GM18526 (cell line): ENCODE measurements around the gene GNG2.

Experiments
- POLR2A ChIP-seq: IDR thresholded peaks from 3 replicates; pipeline ENCODE4 v1.6.1; 2011; ENCODE audit not compliant: insufficient read length; ENCODE audit errors: extremely low read depth

GNG2 gene

GRCh38 chr14:51846631-51847488 is 13.6 kb upstream of the GNG2 start:
- peak; percentile 58 for TF ChIP-seq POLR2A

GRCh38 chr14:51847489-51847796 is 13.0 kb upstream of the GNG2 start:
- no peak for TF ChIP-seq POLR2A

- TF ChIP-seq POLR2A: no peak
Observed at GRCh38 chr14:51848120-51848519, 12.3 kb upstream of the GNG2 start.

- no peak for TF ChIP-seq POLR2A
Observed at GRCh38 chr14:51849097-51849496, 11.3 kb upstream of the GNG2 start.

GRCh38 chr14:51850651-51851050 is 9.8 kb upstream of the GNG2 start:
- TF ChIP-seq POLR2A: no peak

GRCh38 chr14:51852541-51852940 is 7.9 kb upstream of the GNG2 start:
- TF ChIP-seq POLR2A: no peak

GRCh38 chr14:51855234-51855633 is 5.2 kb upstream of the GNG2 start:
- no peak for TF ChIP-seq POLR2A

GRCh38 chr14:51856792-51857296 is 3.6 kb upstream of the GNG2 start:
- TF ChIP-seq POLR2A: no peak

GRCh38 chr14:51859131-51859530 is 1.3 kb upstream of the GNG2 start:
- TF ChIP-seq POLR2A: no peak

GRCh38 chr14:51860825-51861499 is 550 bp downstream of the GNG2 start:
- no peak for TF ChIP-seq POLR2A

GRCh38 chr14:51862176-51862796 is 1.9 kb downstream of the GNG2 start:
- TF ChIP-seq POLR2A: no peak

GRCh38 chr14:51862860-51863259 is 2.4 kb downstream of the GNG2 start:
- no peak for TF ChIP-seq POLR2A

- no peak for TF ChIP-seq POLR2A
Observed at GRCh38 chr14:51865953-51866747, 5.7 kb downstream of the GNG2 start.

- TF ChIP-seq POLR2A: no peak
Observed at GRCh38 chr14:51867741-51868140, 7.3 kb downstream of the GNG2 start.

- no peak for TF ChIP-seq POLR2A
Observed at GRCh38 chr14:51868405-51868804, 8.0 kb downstream of the GNG2 start.
